Right lobe of liver (tissue), 4 donors: ENCODE measurements around the gene EPS8L2.

Source experiments
- CTCF ChIP-seq, 4 donors: fragments of 200-600 bp in 3 of 4; fragments of 450-650 bp in 1 of 4; IDR thresholded peaks; one replicate each; pipeline versions ENCODE4 v1.5.1 to v1.8.0; 2016 to 2022; ENCODE audit warnings: antibody characterized with exemption in 4 of 4, mild to moderate bottlenecking in 2 of 4
- POLR2A ChIP-seq: fragments of 450-650 bp; IDR thresholded peaks from one replicate; pipeline ENCODE4 v1.6.1; 2017; ENCODE audit warnings: antibody characterized with exemption, mild to moderate bottlenecking
- donor health status: DM: no; HTN: no; CAD: no.
- donor health status: DM: no; HTN: no; CAD: no.
- donor health status: DM: no; HTN: yes; CAD: no.

GRCh38 chr11:767238-767637 lies 61.2 kb downstream of the EPS8L2 start:
- TF ChIP-seq CTCF (IDR thresholded peaks at IDR 0.05) (no peak), POLR2A (no peak)
